HepG2 (cell line): ENCODE measurements around the gene SLC22A31. TPM values are rescaled to one million over a fixed set of nuclear protein-coding genes. Genes with fewer than 3 reads are reported as not detected.

ENCODE experiments used
- AKAP8 ChIP-seq: sonication (generic); formaldehyde crosslinking; IDR thresholded peaks from 2 replicates; pipeline ENCODE4 v1.5.1; 2020; ENCODE audit warnings: mild to moderate bottlenecking, missing genetic modification reagents
- DR1 ChIP-seq: sonication (generic); formaldehyde crosslinking; IDR thresholded peaks from 2 replicates; pipeline ENCODE4 v1.8.0; 2021; ENCODE audit warnings: mild to moderate bottlenecking, missing genetic modification reagents, inconsistent platforms
- FOXA3 ChIP-seq: IDR thresholded peaks from 2 replicates; pipeline ENCODE4 v1.6.1; 2016; ENCODE audit warnings: missing genetic modification reagents, missing compliant biosample characterization
- JUNB ChIP-seq: sonication (generic); formaldehyde crosslinking; IDR thresholded peaks from 2 replicates; pipeline ENCODE4 v1.8.0; 2022; ENCODE audit warnings: missing genetic modification reagents, mild to moderate bottlenecking, borderline replicate concordance
- KLF12 ChIP-seq: sonication (generic); formaldehyde crosslinking; IDR thresholded peaks from 2 replicates; pipeline ENCODE4 v1.4.0; 2020; ENCODE audit warnings: missing genetic modification reagents, borderline replicate concordance
- POLR2A ChIP-seq, 2 experiments: IDR thresholded peaks; 2 replicates each; pipeline ENCODE4 v1.6.1; 2011; ENCODE audit warnings: low read depth in 2 of 2, low read length in 2 of 2, mild to moderate bottlenecking in 1 of 2, moderate library complexity in 1 of 2; ENCODE audit not compliant: insufficient read depth in 1 of 2
- RBFOX2 ChIP-seq: fragments of 200-400 bp; formaldehyde crosslinking; IDR thresholded peaks from 2 replicates; pipeline ENCODE4 v1.6.1; 2017; ENCODE audit warnings: low read depth, mild to moderate bottlenecking, low read length
- SP5 ChIP-seq: IDR thresholded peaks from 2 replicates; pipeline ENCODE4 v1.6.1; 2016; ENCODE audit warnings: low read depth, borderline replicate concordance
- SSRP1 ChIP-seq: IDR thresholded peaks from 2 replicates; pipeline ENCODE4 v1.6.1; 2016; ENCODE audit warnings: control low read depth
- TEAD3 ChIP-seq: optimal IDR thresholded peaks from 2 replicates; pipeline ENCODE3; 2016; ENCODE audit warnings: borderline replicate concordance
- THAP11 ChIP-seq: IDR thresholded peaks from 2 replicates; pipeline ENCODE4 v1.6.1; 2016; ENCODE audit warnings: missing biosample characterization, missing genetic modification reagents
- TOE1 ChIP-seq: sonication (generic); formaldehyde crosslinking; IDR thresholded peaks from 2 replicates; pipeline ENCODE4 v1.4.0; 2020; ENCODE audit warnings: mild to moderate bottlenecking, missing genetic modification reagents
- ZBTB7B ChIP-seq: sonication (generic); formaldehyde crosslinking; IDR thresholded peaks from 2 replicates; pipeline ENCODE4 v1.4.0; 2020; ENCODE audit warnings: missing genetic modification reagents
- ZFAT ChIP-seq: sonication (generic); formaldehyde crosslinking; conservative IDR thresholded peaks from 2 replicates; pipeline ENCODE4 v1.8.1; 2023; ENCODE audit warnings: missing genetic modification reagents, inconsistent platforms
- ZFX ChIP-seq: sonication (generic); formaldehyde crosslinking; IDR thresholded peaks from 2 replicates; pipeline ENCODE4 v1.4.0; 2020; ENCODE audit warnings: mild to moderate bottlenecking, low read depth, missing genetic modification reagents, moderate library complexity
- ZNF138 ChIP-seq: sonication (generic); formaldehyde crosslinking; IDR thresholded peaks from 2 replicates; pipeline ENCODE4 v1.5.0; 2020; ENCODE audit warnings: mild to moderate bottlenecking, low read depth, missing genetic modification reagents
- ZNF317 ChIP-seq: sonication (generic); formaldehyde crosslinking; IDR thresholded peaks from 2 replicates; pipeline ENCODE4 v1.5.0; 2020; ENCODE audit warnings: mild to moderate bottlenecking, missing genetic modification reagents
- ZNF484 ChIP-seq: sonication (generic); formaldehyde crosslinking; IDR thresholded peaks from 2 replicates; pipeline ENCODE4 v1.5.1; 2020; ENCODE audit warnings: mild to moderate bottlenecking, low read depth, missing genetic modification reagents, borderline replicate concordance
- ZNF615 ChIP-seq: sonication (generic); formaldehyde crosslinking; IDR thresholded peaks from 2 replicates; pipeline ENCODE4 v1.5.0; 2020; ENCODE audit warnings: mild to moderate bottlenecking, missing genetic modification reagents, borderline replicate concordance
- ZNF616 ChIP-seq: sonication (generic); formaldehyde crosslinking; IDR thresholded peaks from 2 replicates; pipeline ENCODE4 v1.5.0; 2020; ENCODE audit warnings: low read depth, mild to moderate bottlenecking, missing genetic modification reagents
- ZNF737 ChIP-seq: sonication (generic); formaldehyde crosslinking; IDR thresholded peaks from 2 replicates; pipeline ENCODE4 v1.5.0; 2020; ENCODE audit warnings: missing genetic modification reagents, mild to moderate bottlenecking, borderline replicate concordance
- polyA plus RNA-seq, 8 experiments: library from polyadenylated mRNA; depleted of rRNA in 3 of 8; stranded (reverse) in 7 of 8; unstranded in 1 of 8; fragments of >200 nt; fragmentation: Illumina TruSeq in 4 of 8; extraction: Trizol in 4 of 8; gene quantifications; 2 replicates each; pipeline versions ENCODE4 v1.2.1 to v1.2.3, GENCODE V29; 2011 to 2016; ENCODE audit warnings: low read depth in 4 of 8, missing spikeins in 1 of 8, mixed read lengths in 1 of 8; ENCODE audit not compliant: insufficient read depth in 1 of 8
- total RNA-seq, 5 experiments: library from RNA; depleted of rRNA; stranded (reverse); fragments of >200 nt; fragmentation: Illumina TruSeq; extraction: Trizol; gene quantifications; 2 replicates each; pipeline ENCODE4 v1.2.3, GENCODE V29; 2016; ENCODE audit warnings: low read depth in 1 of 5
- TF ChIP-seq, protein P1 (sequence below): sonication (generic); formaldehyde crosslinking; IDR thresholded peaks from 2 replicates; pipeline ENCODE4 v1.5.1; 2020; ENCODE audit warnings: mild to moderate bottlenecking, missing genetic modification reagents, moderate library complexity
- TF ChIP-seq, protein P2 (sequence below): sonication (generic); formaldehyde crosslinking; IDR thresholded peaks from 2 replicates; pipeline ENCODE4 v1.4.0; 2020; ENCODE audit warnings: mild to moderate bottlenecking, missing genetic modification reagents
- TF ChIP-seq, protein P3 (sequence below): IDR thresholded peaks from 2 replicates; pipeline ENCODE4 v1.6.1; 2016; ENCODE audit warnings: missing compliant biosample characterization, missing genetic modification reagents, borderline replicate concordance
- TF ChIP-seq, protein P4 (sequence below): IDR thresholded peaks from 2 replicates; pipeline ENCODE4 v1.6.1; 2016
- TF ChIP-seq, protein P5 (sequence below): sonication (generic); formaldehyde crosslinking; IDR thresholded peaks from 2 replicates; pipeline ENCODE4 v1.5.0; 2020; ENCODE audit warnings: missing genetic modification reagents

SLC22A31 gene
- total and polyA plus RNA-seq, 2 of the 13 experiments (the other 11 are each of a cell fraction or from before 2014, with no cell fraction given): 67.3 to 83.3 TPM

DNA sequence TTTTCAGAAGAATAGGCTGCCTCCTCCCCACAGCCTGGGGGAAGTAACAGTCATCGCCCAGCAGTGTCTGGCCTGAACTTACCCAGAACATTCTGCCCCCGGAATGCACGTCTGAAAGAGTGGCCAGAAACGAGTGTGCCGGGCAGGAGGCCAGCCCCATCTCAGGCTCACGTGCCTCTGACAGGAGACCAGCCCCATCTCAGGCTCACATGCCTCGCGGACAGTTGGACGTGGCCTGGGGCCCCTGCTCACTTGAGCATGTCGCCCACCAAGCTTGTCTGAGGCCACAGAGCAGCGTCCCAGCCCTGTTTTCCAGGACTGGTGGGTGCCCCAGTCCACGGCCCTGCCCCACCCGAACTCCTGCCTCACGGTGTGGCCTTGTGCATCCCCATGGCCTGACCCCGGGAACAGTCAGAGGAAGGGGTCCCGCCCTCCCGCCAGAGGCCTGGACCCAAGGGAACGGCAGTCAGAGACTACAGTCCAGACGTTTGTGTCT is 45.1 kb downstream of the SLC22A31 start (continued):
- TF ChIP-seq ZNF484: no peak
- no peak for TF ChIP-seq RBFOX2
- peak; percentile 42 for TF ChIP-seq TEAD3 (CRISPR knock-in tag)
- no peak for TF ChIP-seq AKAP8
- TF ChIP-seq, protein P1, sequence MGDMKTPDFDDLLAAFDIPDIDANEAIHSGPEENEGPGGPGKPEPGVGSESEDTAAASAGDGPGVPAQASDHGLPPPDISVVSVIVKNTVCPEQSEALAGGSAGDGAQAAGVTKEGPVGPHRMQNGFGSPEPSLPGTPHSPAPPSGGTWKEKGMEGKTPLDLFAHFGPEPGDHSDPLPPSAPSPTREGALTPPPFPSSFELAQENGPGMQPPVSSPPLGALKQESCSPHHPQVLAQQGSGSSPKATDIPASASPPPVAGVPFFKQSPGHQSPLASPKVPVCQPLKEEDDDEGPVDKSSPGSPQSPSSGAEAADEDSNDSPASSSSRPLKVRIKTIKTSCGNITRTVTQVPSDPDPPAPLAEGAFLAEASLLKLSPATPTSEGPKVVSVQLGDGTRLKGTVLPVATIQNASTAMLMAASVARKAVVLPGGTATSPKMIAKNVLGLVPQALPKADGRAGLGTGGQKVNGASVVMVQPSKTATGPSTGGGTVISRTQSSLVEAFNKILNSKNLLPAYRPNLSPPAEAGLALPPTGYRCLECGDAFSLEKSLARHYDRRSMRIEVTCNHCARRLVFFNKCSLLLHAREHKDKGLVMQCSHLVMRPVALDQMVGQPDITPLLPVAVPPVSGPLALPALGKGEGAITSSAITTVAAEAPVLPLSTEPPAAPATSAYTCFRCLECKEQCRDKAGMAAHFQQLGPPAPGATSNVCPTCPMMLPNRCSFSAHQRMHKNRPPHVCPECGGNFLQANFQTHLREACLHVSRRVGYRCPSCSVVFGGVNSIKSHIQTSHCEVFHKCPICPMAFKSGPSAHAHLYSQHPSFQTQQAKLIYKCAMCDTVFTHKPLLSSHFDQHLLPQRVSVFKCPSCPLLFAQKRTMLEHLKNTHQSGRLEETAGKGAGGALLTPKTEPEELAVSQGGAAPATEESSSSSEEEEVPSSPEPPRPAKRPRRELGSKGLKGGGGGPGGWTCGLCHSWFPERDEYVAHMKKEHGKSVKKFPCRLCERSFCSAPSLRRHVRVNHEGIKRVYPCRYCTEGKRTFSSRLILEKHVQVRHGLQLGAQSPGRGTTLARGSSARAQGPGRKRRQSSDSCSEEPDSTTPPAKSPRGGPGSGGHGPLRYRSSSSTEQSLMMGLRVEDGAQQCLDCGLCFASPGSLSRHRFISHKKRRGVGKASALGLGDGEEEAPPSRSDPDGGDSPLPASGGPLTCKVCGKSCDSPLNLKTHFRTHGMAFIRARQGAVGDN: peak; percentile 41
- no peak for TF ChIP-seq DR1 (CRISPR knock-in tag)
- 0 out of 2 replicates have a peak, but pooled peaks have one; percentile 18 for TF ChIP-seq ZFX (CRISPR knock-in tag)
- no peak for TF ChIP-seq ZNF616 (CRISPR knock-in tag)
- TF ChIP-seq, protein P2, sequence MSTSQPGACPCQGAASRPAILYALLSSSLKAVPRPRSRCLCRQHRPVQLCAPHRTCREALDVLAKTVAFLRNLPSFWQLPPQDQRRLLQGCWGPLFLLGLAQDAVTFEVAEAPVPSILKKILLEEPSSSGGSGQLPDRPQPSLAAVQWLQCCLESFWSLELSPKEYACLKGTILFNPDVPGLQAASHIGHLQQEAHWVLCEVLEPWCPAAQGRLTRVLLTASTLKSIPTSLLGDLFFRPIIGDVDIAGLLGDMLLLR: no peak
- TF ChIP-seq, protein P3, sequence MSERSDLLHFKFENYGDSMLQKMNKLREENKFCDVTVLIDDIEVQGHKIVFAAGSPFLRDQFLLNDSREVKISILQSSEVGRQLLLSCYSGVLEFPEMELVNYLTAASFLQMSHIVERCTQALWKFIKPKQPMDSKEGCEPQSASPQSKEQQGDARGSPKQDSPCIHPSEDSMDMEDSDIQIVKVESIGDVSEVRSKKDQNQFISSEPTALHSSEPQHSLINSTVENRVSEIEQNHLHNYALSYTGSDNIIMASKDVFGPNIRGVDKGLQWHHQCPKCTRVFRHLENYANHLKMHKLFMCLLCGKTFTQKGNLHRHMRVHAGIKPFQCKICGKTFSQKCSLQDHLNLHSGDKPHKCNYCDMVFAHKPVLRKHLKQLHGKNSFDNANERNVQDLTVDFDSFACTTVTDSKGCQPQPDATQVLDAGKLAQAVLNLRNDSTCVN (CRISPR knock-in tag): 0 out of 2 replicates have a peak, but pooled peaks have one; percentile 36
- TF ChIP-seq ZFAT (CRISPR knock-in tag): no peak
- TF ChIP-seq, protein P4, sequence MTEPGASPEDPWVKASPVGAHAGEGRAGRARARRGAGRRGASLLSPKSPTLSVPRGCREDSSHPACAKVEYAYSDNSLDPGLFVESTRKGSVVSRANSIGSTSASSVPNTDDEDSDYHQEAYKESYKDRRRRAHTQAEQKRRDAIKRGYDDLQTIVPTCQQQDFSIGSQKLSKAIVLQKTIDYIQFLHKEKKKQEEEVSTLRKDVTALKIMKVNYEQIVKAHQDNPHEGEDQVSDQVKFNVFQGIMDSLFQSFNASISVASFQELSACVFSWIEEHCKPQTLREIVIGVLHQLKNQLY (CRISPR knock-in tag): no peak
- no peak for TF ChIP-seq POLR2A (IDR thresholded peaks at IDR 0.05; ENCODE audit: insufficient read depth in 1 of 2, low read depth in 2 of 2, low read length in 2 of 2)
- TF ChIP-seq ZBTB7B (CRISPR knock-in tag): no peak
- TF ChIP-seq THAP11 (CRISPR knock-in tag): no peak
- TF ChIP-seq ZNF138 (CRISPR knock-in tag): no peak
- TF ChIP-seq, protein P5, sequence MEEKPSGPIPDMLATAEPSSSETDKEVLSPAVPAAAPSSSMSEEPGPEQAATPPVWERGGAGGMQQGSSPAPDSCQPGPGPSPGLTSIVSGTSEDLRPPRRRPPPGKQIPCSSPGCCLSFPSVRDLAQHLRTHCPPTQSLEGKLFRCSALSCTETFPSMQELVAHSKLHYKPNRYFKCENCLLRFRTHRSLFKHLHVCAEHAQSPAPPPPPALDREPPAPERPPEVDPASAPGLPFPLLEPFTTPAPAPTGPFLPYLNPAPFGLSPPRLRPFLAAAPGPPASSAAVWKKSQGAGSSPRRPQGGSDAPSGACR (CRISPR knock-in tag): no peak
- no peak for TF ChIP-seq ZNF615 (CRISPR knock-in tag)
- no peak for TF ChIP-seq JUNB (CRISPR knock-in tag)
- TF ChIP-seq ZNF737: 0 out of 2 replicates have a peak, but pooled peaks have one; percentile 71
- no peak for TF ChIP-seq TOE1 (CRISPR knock-in tag)
- no peak for TF ChIP-seq SP5
- TF ChIP-seq SSRP1: peak; percentile 44; the same call in 1 of the 2 replicates
- TF ChIP-seq ZNF317: no peak
- no peak for TF ChIP-seq FOXA3 (CRISPR knock-in tag)
- TF ChIP-seq KLF12 (CRISPR knock-in tag): no peak
